ENCODE measurements around the gene CYTH2.

Gene CYTH2, protein sequence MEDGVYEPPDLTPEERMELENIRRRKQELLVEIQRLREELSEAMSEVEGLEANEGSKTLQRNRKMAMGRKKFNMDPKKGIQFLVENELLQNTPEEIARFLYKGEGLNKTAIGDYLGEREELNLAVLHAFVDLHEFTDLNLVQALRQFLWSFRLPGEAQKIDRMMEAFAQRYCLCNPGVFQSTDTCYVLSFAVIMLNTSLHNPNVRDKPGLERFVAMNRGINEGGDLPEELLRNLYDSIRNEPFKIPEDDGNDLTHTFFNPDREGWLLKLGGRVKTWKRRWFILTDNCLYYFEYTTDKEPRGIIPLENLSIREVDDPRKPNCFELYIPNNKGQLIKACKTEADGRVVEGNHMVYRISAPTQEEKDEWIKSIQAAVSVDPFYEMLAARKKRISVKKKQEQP

DNA sequence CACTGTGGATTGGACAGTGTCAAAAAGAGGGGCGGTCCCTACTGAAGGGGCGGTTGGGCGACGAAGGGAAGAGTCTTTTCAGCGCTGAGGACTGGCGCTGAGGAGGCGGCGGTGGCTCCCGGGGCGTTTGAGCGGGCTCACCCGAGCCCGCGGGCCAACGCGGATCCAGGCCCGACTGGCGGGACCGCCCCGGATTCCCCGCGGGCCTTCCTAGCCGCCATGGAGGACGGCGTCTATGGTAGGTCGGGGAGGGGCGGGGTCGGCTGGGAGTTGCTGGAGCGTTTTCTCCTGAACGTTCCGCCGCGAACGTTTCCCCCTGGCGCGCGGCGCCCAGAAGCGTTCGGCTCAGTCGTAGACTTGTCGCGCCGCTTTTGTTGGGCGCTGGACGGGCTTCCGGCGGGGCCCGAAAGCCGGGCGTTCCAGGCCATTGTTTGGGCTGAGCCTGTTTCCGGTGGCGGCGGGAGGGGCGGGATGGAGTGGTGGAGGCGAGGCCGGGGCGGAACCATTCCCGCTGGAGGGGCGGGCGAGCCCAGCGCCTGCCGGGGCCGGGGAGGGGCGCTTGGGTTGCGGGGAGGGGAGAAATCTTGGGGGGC, at the start of gene CYTH2:
TSS of gene CYTH2 (plus strand) at position 81 of the 593 bp plus-strand sequence. CDS start at position 220, 139 bp downstream.
- DNase-seq = peak; percentile 60

DNA sequence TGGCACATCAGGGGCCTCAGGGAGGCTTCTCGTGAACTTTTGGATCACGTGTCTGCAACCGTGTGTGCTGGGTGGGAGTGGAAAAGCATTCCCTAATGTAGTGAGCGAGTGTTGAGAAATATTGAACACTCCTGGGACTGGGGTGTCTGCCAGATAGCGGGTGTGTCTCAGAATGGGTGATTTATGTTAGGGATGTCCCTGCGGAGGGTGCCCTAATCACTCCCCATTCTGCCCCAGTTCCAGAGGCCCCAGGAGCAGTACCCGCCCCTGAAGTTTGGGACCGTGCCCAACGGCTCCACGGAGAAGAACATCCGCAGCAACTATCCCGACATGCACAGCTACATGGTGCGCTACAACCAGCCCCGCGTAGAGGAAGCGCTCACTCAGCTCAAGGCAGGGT, 47.6 kb upstream of the CYTH2 start:
- no peak for DNase-seq

DNA sequence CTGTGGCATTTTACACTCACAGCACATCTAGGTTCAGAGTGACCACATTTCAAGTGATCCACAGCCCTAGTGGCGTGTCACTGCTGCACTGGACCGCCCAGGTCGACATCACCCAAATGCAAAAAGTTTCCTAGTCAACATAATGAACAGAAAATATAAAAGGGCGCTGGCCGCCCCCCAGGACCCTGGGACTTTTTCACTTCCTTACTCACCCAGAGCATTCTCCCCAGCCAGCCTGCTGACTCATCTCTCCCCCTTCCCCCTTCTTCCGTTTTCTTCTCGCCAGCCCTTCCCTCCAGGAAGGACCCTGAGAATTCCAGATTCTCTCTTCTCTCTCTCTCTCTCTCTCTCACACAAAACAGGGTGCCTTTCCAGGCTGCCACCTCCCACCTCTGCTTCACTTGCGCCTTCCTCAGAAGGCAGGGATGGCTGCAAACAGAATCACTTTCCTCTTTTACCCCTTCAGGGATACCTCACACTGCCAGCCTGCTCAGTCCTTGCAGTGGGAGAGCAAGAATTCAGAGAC, 44.4 kb upstream of the CYTH2 start:
- DNase-seq = no peak

DNA sequence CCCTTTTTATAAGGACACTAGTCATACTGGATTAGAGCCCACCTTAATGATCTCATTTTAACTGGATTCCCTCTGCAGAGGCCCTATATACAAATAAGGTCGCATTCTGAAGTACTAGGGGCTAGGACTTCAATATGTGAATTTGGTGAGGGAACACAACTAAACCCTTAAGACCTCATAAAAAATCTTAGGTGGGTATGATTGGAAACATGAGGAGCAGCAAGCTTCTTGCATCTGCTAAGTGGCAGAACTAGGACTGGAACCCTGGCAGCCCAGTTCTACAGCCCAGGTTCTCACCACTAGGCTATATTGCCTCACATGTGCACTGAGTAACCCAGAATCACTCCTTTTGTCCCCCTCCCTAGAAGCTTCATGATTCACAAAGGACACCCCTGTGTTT, 40.5 kb upstream of the CYTH2 start:
- DNase-seq = no peak

DNA sequence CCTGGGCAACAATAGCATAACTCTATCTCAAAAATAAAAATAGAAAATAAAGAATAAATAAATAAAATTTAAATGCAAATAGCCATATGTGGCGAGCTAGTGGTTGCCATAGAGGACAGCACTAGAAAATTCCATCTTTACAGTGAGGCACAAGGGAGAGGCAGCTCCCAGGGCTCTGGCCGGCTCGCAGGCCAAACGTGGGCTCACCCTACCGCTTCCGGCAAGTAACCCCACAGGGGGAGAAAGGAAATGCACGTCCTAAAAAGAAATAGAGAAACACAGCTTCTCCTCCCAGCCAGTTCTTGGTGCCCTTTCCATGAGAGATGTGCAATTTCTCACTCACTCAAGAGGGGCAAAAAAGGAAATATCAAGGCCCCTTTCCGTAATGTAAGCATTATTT, 35.8 kb upstream of the CYTH2 start:
- DNase-seq = no peak

DNA sequence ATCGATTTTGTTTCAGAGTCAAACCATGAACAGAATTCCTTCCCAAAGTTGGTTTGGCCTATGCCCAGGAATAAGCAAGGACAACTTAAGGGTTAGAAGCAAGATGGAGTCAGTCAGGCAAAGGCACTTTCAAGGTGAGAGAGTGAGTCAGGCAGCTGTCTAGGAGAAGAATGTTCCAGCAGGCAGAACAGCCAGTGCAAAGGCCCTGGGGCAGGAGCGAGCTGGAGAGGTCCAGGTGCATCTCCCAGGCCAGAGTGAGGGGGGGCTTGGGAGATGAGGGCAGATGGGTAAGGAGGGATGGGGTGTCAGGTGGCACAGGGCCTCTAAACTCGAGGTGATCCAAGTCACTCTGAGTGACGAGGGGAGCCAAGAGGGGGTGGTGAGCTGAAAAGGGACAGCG, 32.6 kb upstream of the CYTH2 start:
- no peak for DNase-seq

DNA sequence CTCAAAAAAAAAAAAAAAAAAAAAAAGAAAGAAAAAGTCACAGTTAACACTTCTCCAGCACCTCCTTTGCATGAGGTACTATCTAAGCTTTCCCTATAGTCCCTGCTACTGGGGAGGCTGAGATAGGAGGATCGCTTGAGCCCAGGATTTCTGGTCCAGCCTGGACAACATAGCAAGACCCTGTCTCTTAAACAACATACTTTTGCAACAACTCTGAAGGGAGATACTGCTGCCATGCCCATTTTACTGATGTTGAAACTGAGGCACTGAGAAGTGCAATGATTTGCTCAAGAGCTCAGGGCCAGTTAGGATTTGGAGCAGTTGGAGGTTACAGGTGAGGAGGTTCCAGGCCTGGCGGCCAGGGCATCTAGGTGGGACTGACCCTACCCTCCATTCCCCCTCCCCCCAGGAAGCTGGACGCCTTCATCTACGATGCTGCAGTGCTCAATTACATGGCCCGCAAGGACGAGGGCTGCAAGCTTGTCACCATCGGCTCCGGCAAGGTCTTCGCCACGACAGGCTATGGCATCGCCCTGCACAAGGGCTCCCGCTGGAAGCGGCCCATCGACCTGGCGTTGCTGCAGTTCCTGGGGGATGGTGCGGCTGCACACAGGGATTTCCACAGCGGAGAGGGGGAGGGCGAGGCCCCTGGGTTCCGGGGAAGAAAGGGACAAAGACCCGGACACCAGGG, 27.7 kb upstream of the CYTH2 start:
- DNase-seq = no peak

DNA sequence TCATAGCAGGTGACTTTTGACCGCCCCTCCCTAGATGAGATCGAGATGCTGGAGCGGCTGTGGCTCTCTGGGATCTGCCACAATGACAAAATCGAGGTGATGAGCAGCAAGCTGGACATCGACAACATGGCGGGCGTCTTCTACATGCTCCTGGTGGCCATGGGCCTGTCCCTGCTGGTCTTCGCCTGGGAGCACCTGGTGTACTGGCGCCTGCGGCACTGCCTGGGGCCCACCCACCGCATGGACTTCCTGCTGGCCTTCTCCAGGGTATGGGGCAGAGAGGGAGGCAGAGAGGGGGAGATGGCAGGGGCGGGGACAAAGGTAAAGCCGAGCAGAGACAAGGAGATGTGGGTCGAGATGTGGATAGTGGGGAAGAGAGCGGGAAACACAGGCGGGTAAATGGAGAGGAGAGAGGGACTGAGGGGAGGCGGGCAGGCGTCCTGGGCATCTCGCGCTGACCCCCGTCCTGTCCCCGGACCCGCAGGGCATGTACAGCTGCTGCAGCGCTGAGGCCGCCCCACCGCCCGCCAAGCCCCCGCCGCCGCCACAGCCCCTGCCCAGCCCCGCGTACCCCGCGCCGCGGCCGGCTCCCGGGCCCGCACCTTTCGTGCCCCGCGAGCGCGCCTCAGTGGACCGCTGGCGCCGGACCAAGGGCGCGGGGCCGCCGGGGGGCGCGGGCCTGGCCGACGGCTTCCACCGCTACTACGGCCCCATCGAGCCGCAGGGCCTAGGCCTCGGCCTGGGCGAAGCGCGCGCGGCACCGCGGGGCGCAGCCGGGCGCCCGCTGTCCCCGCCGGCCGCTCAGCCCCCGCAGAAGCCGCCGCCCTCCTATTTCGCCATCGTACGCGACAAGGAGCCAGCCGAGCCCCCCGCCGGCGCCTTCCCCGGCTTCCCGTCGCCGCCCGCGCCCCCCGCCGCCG, 26.8 kb upstream of the CYTH2 start:
- DNase-seq = no peak

DNA sequence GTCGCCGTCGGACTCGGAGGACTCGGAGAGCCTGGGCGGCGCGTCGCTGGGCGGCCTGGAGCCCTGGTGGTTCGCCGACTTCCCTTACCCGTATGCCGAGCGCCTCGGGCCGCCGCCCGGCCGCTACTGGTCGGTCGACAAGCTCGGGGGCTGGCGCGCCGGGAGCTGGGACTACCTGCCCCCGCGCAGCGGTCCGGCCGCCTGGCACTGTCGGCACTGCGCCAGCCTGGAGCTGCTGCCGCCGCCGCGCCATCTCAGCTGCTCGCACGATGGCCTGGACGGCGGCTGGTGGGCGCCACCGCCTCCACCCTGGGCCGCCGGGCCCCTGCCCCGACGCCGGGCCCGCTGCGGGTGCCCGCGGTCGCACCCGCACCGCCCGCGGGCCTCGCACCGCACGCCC, 25.9 kb upstream of the CYTH2 start:
- DNase-seq = no peak

DNA sequence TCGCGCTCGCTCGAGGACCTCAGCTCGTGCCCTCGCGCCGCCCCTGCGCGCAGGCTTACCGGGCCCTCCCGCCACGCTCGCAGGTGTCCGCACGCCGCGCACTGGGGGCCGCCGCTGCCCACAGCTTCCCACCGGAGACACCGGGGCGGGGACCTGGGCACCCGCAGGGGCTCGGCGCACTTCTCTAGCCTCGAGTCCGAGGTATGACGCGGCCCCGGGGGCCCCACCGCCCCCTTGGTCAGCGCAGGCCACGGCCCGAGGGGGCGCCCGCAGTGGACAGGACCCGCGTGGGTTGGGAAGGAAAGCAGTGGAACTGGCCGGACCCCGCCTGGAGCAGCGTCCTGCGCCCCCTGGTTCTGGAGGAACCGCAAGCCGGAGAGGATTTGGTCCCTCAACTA, 25.4 kb upstream of the CYTH2 start:
- DNase-seq = no peak

DNA sequence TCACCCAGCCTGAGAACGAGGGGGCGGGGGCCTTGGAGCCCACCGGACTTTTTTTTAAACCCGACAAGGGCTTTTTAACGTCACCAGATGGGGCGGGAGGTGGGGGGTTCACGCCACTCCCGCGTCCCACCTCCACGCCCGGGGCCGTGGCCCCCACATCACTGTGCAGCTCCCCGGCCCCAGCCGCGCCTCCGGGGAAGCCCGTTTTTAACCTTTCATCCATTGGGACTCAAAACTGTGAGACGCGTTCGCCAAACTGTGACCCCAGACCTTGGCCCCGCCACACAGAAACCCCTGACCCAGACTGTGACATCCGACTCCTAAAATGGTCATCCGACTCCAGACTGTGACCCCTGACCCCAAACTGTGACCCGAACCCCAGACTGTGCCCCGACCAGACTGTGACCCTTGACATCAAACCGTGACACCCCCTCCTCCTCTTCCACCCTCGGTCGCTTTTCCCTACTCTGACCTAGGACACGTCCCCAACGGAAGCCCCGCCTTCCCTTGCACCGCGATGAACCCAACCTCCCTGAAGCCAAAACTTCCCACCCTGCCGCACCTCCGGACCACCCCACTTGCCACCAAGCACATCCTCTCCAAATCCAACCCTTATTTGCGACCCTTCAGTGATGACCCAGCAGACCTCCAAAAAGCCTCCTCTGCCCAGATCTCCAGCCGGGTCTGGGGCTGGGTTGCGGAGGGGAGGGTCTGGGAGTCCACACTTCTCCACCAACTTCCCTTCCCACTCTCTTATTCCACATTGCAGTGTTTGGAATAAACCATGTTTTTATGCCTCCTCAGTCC, 24.8 kb upstream of the CYTH2 start:
- DNase-seq = peak; percentile 55

DNA sequence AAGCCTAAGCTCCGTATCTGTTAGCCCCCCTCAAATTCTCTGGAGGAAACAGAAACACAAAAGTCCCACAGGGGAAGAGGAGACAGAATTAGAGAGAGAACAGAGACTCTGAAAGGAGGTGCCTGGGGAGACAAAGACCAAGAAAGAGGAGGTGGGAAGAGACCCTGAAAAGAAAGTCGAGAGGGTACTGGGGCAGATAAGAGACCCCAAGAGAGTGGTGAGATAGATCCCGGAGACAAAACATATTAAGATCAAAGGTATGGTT, 24.3 kb upstream of the CYTH2 start:
- no peak for DNase-seq

DNA sequence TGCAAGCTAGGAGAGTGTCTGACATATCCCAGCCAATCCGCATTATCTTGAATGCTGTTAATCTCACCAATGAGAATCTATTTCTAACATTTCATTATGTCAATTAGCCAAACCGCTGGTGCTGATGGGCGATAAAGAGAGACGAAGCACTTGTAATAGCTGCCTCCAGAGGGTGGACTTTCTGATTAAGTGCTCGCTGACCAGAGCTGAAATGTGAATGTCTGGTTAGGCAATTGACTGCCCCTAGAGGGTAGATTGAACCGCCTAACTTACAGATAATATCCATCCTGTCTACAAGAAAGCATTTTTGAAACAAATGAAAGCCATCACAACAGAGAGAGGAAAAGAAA, 23.9 kb upstream of the CYTH2 start:
- peak; percentile 96 for DNase-seq

DNA sequence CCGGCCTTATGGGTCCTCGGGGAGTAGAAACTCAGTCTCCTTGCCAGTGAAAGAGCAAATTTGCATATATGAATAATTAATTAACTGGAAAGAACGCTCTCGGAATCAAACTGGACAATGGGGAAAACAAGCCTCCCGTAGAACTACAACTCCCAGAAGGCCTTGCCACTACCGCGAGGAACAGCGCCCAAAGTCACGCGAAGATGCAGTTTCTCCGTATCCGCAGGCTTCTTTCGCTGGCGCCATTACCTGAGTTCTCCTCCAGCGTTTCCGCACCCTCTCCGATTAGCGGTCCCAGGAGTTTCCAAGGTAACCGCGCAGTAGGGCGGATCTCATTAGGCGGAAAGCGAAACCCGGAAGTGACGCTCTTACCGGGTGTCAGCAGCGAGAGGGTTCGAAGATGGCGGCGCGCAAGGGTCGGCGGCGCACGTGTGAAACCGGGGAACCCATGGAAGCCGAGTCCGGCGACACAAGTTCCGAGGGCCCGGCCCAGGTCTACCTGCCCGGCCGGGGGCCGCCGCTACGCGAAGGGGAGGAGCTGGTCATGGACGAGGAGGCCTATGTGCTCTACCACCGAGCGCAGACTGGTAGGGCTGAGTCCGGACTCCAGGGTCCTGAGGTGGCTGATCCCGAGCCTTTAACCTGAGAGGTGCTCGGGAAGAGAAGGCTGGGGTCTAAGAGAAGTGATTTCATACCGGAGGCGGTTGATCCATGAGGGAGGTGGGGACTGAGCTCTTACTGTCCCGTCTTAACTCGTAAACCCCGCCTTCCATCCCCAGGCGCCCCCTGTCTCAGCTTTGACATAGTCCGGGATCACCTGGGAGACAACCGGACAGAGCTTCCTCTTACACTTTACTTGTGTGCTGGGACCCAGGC, 23.3 kb upstream of the CYTH2 start, which contains the start of gene GRWD1:
TSS of gene GRWD1 (plus strand) at position 378 of the 876 bp plus-strand sequence. CDS start at position 401, 23 bp downstream.
- DNase-seq = peak; percentile 98

DNA sequence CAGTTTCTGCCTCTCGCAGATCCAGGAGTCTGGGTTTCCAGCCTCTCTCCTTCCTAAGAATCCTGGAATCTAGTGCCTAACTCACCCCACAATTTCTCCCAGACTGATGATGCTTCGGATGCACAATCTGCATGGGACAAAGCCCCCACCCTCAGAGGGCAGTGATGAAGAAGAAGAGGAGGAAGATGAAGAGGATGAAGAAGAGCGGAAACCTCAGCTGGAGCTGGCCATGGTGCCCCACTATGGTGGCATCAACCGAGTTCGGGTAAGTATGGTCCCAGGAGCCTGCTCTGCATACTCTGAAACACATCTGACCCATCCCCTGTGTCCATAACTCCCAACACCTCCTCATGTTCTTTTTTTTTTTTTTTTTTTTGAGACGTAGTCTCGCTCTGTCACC, 22.6 kb upstream of the CYTH2 start:
- no peak for DNase-seq

DNA sequence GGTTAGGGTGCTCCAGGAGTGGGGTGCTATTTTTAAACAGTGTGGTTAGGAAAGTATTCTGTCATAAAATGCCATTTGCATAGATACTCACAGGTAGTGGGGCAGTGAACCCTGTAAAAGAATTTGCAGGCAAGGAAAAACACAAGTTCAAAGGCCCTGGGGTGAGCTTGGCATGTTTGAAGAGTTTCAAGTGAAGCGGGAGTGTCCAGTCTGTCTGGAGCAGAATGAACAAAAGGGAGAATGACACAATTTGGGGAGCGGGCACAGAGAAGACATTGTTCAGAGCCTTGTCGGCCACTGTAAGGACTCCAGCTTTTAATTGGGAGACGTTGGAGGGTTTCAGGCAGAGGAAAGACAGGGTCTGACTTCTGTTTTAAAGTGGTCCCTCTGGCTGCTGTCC, 20.6 kb upstream of the CYTH2 start:
- no peak for DNase-seq

DNA sequence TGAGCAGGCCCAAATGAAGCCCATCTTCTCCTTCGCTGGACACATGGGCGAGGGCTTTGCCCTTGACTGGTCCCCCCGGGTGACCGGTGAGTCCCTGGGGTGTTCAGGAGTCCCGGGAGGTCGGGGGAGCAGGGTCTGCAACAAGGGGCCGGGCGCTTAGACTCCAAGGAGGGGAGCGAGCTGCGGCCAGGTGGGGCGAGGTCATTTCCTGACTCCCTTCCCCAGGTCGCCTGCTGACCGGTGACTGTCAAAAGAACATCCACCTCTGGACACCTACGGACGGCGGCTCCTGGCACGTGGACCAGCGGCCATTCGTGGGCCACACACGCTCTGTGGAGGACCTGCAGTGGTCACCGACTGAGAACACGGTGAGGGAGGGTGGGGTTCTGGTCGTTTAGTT, 18.7 kb upstream of the CYTH2 start:
- DNase-seq = no peak

DNA sequence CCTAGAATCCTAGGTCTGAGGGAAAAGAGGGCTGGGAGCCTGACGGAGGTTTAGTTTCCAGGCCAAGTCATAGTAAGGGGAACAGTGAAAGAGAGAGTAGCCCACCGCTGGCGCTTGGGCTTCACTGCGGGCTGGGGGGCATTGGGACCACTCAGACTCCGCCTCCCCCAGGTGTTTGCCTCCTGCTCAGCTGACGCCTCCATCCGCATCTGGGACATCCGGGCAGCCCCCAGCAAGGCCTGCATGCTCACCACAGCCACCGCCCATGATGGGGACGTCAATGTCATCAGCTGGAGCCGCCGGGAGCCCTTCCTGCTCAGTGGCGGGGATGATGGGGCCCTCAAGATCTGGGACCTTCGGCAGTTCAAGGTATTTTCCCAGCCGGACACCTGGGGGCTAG, 18.3 kb upstream of the CYTH2 start:
- no peak for DNase-seq

DNA sequence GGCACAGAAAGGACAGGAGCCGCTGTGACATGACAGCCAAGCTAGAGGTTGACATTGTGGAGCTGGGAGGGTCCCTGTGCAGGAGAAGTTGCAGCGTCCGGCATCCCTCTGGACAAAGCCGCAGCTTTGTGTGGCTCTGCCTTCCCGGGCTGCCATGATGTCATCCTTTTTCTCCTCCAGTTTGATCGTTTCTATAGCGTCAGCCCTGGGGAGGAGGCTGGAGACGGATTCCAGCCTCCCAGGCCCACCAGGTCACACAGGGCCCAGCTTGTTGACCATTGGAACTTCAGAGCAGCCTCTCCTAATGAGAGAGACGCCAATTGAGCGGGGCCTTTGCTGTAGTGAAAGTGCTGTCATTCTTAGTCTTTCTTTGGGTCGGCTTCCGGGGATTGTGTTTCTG, 17.5 kb upstream of the CYTH2 start:
- DNase-seq = no peak

DNA sequence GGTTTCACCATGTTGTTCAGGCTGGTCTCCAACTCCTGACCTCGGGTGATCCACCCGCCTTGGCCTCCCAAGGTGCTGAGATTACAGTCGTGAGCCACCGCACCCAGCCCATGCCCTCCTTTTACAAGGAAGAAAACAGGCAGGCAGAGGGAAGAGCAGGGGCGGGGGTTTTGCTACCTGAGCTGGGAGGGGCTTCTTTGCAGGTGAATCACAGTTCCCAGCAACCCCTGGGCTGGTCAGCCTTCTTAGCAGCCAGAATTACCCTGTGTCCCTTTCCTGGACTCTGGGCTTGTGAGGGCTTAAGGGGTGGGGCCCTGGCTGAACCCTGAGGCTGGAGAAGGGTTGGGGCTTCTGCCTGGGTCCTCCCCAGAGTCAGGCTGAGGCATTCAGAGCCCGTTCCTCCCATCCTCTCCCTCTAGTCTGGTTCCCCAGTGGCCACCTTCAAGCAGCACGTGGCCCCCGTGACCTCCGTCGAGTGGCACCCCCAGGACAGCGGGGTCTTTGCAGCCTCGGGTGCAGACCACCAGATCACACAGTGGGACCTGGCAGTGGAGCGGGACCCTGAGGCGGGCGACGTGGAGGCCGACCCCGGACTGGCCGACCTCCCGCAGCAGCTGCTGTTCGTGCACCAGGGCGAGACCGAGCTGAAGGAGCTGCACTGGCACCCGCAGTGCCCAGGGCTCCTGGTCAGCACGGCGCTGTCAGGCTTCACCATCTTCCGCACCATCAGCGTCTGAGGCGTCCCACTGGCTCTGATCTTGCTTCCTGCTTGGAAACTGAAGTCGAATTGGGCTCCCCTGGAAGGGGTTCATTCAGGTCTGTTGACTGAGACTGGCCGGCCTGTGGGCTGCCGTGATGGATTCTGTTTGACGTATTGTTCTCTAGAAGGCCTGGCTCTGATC, 16.6 kb upstream of the CYTH2 start:
- no peak for DNase-seq

Measured in NCI-H748 treated with DMSO at 0.1 percent for 48 hours (cell line).